Natural killer cell (primary cell): Measurements from ENCODE around the gene TENT4B. TPM values are rescaled to one million over a fixed set of nuclear protein-coding genes. Genes with fewer than 3 reads are reported as not detected.

ENCODE experiments used
- ATAC-seq, 3 donors: fragments of 150-1000 bp in 2 of 3; fragments of 200-7000 bp in 1 of 3; cut with Tn5 transposase; 1 replicate in 1 of 3; 2 replicates in 2 of 3; pipeline ENCODE4 v1.10.0; 2021; ENCODE audit warnings: mild to moderate bottlenecking in 2 of 3, moderate library complexity in 2 of 3
- DNase-seq, 2 donors: peaks; one replicate each; pipeline versions ENCODE4 v3.0.0 to v3.0.0-alpha.2; 2013 to 2021; ENCODE audit warnings: mixed read lengths in 1 of 2
- H3K27ac ChIP-seq: one replicate; pipeline ENCODE4 v1.5.1; 2013; ENCODE audit warnings: mild to moderate bottlenecking, low read length
- H3K27me3 ChIP-seq: one replicate; pipeline ENCODE4 v1.6.1; 2013; ENCODE audit warnings: low read length; ENCODE audit not compliant: control insufficient read depth, insufficient read depth
- H3K36me3 ChIP-seq: one replicate; pipeline ENCODE4 v1.6.1; 2013; ENCODE audit warnings: low read length; ENCODE audit not compliant: control insufficient read depth, insufficient read depth
- H3K4me1 ChIP-seq: one replicate; pipeline ENCODE4 v1.6.1; 2013; ENCODE audit warnings: low read length; ENCODE audit not compliant: control insufficient read depth, insufficient read depth
- H3K4me3 ChIP-seq: one replicate; pipeline ENCODE4 v1.5.1; 2013; ENCODE audit warnings: low read length
- H3K9me3 ChIP-seq: one replicate; pipeline ENCODE4 v1.6.1; 2013; ENCODE audit warnings: low read length; ENCODE audit not compliant: control insufficient read depth, insufficient read depth
- H3K27ac Mint-ChIP-seq, 2 donors: one replicate each; pipeline ENCODE4 v1.8.0; 2022; ENCODE audit warnings: mild to moderate bottlenecking in 2 of 2, mixed read lengths in 2 of 2, moderate library complexity in 1 of 2
- H3K27me3 Mint-ChIP-seq, 2 donors: one replicate each; pipeline ENCODE4 v1.8.0; 2022; ENCODE audit warnings: low read depth in 2 of 2, mixed read lengths in 2 of 2
- H3K36me3 Mint-ChIP-seq: one replicate; pipeline ENCODE4 v1.8.0; 2022; ENCODE audit warnings: mixed read lengths
- H3K4me1 Mint-ChIP-seq, 2 donors: one replicate each; pipeline ENCODE4 v1.8.0; 2022; ENCODE audit warnings: mixed read lengths in 2 of 2
- H3K4me3 Mint-ChIP-seq: one replicate; pipeline ENCODE4 v1.8.0; 2022; ENCODE audit warnings: mild to moderate bottlenecking, moderate library complexity, mixed read lengths
- H3K9me3 Mint-ChIP-seq, 2 donors: one replicate each; pipeline ENCODE4 v1.8.0; 2022; ENCODE audit warnings: mixed read lengths in 2 of 2
- CTCF ChIP-seq: fragments of 200-600 bp; IDR thresholded peaks from one replicate; pipeline ENCODE4 v1.8.0; 2022; ENCODE audit warnings: antibody characterized with exemption
- WGBS: methylation state at CpG from one replicate; pipeline ENCODE4 v1.1.7; 2013; ENCODE audit warnings: missing lambda C conversion rate; ENCODE audit not compliant: insufficient coverage; 5-methylcytosine and 5-hydroxymethylcytosine counted together
- intact Hi-C: fragments of 100-400 bp; cut with micrococcal nuclease; formaldehyde crosslinking; loops from one replicate; pipeline ENCODE4 v1.14.2; 2022
- total RNA-seq, 4 donors: library from RNA; stranded (reverse); fragments of 120-200 nt in 1 of 4; gene quantifications; one replicate each; pipeline versions ENCODE4 v1.2.3 to v1.2.4, GENCODE V29; 2013 to 2022

The TENT4B gene
- total RNA-seq, 3 donors from 2014 or later (not counting 1 experiment from before 2014, with no cell fraction given), result 37.5 to 48.7 (median 44.4) TPM

GRCh38 chr16:50192386-50193050 lies 39.4 kb downstream of the TENT4B start:
- peak overlapping the region in 1 of 2 donors; percentile 61 for H3K27ac Mint-ChIP-seq
- H3K27me3 Mint-ChIP-seq, result no peaks in the 10 kb centered on the region
- no peaks in the 10 kb centered on the region for H3K27me3 ChIP-seq
- H3K4me3 ChIP-seq, result no peak overlapping the region
- no peaks in the 10 kb centered on the region for H3K36me3 Mint-ChIP-seq
- no peak overlapping the region for H3K27ac ChIP-seq
- no peak for DNase-seq
- no peaks in the 10 kb centered on the region for H3K9me3 ChIP-seq
- ATAC-seq, result no peak
- intact Hi-C loops, result no loop called here
- WGBS, result 98% methylated on average over 2 of the region's 2 CpGs
- H3K36me3 ChIP-seq, result no peaks in the 10 kb centered on the region
- H3K4me1 Mint-ChIP-seq, result peaks cover 58 to 66% of the 10 kb centered on the region in 2 donors
- no peaks in the 10 kb centered on the region for H3K9me3 Mint-ChIP-seq
- no peak for TF ChIP-seq CTCF
- H3K4me3 Mint-ChIP-seq, result no peak overlapping the region
- H3K4me1 ChIP-seq, result peaks cover 24% of the 10 kb centered on the region

- Histone ChIP-seq H3K27me3 (no peaks in the 10 kb centered on the region), H3K4me3 (no peak overlapping the region), H3K9me3 (no peaks in the 10 kb centered on the region), H3K27ac (no peak overlapping the region), H3K36me3 (no peaks in the 10 kb centered on the region), H3K4me1 (peaks cover 30% of the 10 kb centered on the region)
- 83% methylated on average over 5 of the region's 5 CpGs for WGBS
- Mint-ChIP-seq H3K9me3 (no peaks in the 10 kb centered on the region), H3K36me3 (no peaks in the 10 kb centered on the region), H3K4me3 (no peak overlapping the region), H3K4me1 (peaks cover 59 to 72% of the 10 kb centered on the region in 2 donors), H3K27me3 (no peaks in the 10 kb centered on the region), H3K27ac (peak overlapping the region; percentile 58 to 61)
- DNase-seq (no peak), ATAC-seq (no peak)
- intact Hi-C loops, result no loop called here
- no peak for TF ChIP-seq CTCF
Measured at GRCh38 chr16:50193594-50193993, 40.5 kb downstream of the TENT4B start.

- Mint-ChIP-seq H3K4me3 (peak overlapping the region; percentile 51), H3K27ac (peak overlapping the region; percentile 57 to 78), H3K4me1 (peaks cover 65 to 77% of the 10 kb centered on the region in 2 donors), H3K9me3 (no peaks in the 10 kb centered on the region), H3K36me3 (no peaks in the 10 kb centered on the region), H3K27me3 (no peaks in the 10 kb centered on the region)
- ATAC-seq, result no peak
- no peak for DNase-seq
- no peaks in the 10 kb centered on the region for H3K9me3 ChIP-seq
- H3K4me1 ChIP-seq, result peaks cover 33% of the 10 kb centered on the region
- no peak for TF ChIP-seq CTCF
- no peaks in the 10 kb centered on the region for H3K36me3 ChIP-seq
- H3K27me3 ChIP-seq, result no peaks in the 10 kb centered on the region
- WGBS, result 63% methylated on average over 2 of the region's 2 CpGs
- H3K4me3 ChIP-seq, result no peak overlapping the region
- intact Hi-C loops, result loop anchor here (5.0 kb wide), 1 partner anchor 33 kb away; no protein-coding TSS in a partner anchor
- no peak overlapping the region for H3K27ac ChIP-seq
Measured at GRCh38 chr16:50195276-50195675, 42.2 kb downstream of the TENT4B start.

GRCh38 chr16:50195756-50196155 lies 42.6 kb downstream of the TENT4B start:
- Histone ChIP-seq H3K4me1 (peaks cover 33% of the 10 kb centered on the region), H3K4me3 (no peak overlapping the region), H3K27me3 (no peaks in the 10 kb centered on the region), H3K9me3 (no peaks in the 10 kb centered on the region), H3K36me3 (no peaks in the 10 kb centered on the region), H3K27ac (no peak overlapping the region)
- no peak for ATAC-seq
- peak overlapping the region; percentile 54 for H3K4me3 Mint-ChIP-seq
- H3K9me3 Mint-ChIP-seq, result no peaks in the 10 kb centered on the region
- no peak for DNase-seq
- no peaks in the 10 kb centered on the region for H3K27me3 Mint-ChIP-seq
- WGBS, result 100% methylated on average over 1 of the region's 1 CpG
- no peak for TF ChIP-seq CTCF
- peaks cover 62 to 75% of the 10 kb centered on the region in 2 donors for H3K4me1 Mint-ChIP-seq
- H3K27ac Mint-ChIP-seq, result peak overlapping the region; percentile 57 to 78
- intact Hi-C loops, result loop anchor here (5.0 kb wide), 1 partner anchor 33 kb away; no protein-coding TSS in a partner anchor
- H3K36me3 Mint-ChIP-seq, result no peaks in the 10 kb centered on the region
